Measurements from ENCODE around the gene KLF11.

Gene KLF11

DNA sequence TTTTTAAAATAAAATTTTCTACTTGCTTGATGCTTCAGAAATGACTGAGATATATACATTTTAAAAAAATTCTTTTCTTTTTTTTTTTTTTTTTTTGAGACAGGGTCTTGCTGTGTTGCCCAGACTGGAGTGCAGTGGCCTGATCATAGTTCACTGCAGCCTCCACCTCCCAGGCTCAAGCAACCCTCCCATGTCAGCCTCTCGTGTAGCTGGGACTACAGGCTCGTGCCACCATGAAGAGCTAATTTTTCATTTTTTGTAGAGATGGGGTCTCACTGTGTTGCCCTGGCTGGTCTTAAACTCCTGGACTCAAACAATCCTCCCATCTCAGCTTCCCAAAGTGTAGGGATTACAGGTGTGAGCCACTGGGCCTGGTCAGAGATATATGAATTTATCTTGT lies 24.0 kb downstream of the KLF11 start:
- ATAC-seq (ENCODE audit: low read depth), result no peak
- Mint-ChIP-seq H3K9me3 (peaks cover 4% of the 10 kb centered on the region), H3K27me3 (no peaks in the 10 kb centered on the region), H3K27ac (no peak overlapping the region), H3K36me3 (peaks cover 2% of the 10 kb centered on the region), H3K4me3 (no peak overlapping the region), H3K4me1 (peaks cover under 1% of the 10 kb centered on the region)
- no peak for DNase-seq (ENCODE audit: low spot score in 2 of 2)

DNA sequence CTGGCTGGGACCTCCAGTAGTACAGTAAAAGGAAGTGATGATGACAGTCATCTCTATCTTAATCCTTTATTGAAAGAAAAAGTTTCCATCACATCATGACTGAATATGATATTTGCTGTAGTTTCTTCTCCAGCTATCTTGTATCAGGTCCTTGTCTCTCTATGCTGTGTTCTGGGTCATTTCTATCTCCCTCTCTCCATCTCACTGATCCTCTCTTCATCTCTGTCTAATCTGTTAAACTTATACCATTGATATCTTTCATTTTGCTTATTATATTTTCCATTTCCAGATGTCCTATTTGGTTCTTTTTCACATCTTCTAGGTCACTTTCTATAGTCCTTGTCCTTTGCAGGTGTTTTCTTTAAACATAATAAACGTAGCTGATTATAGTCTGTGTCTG lies 24.5 kb downstream of the KLF11 start:
- Mint-ChIP-seq H3K4me1 (peaks cover 5% of the 10 kb centered on the region), H3K27ac (no peak overlapping the region), H3K27me3 (peaks cover 3% of the 10 kb centered on the region), H3K4me3 (no peak overlapping the region), H3K36me3 (peaks cover 2% of the 10 kb centered on the region), H3K9me3 (peaks cover 4% of the 10 kb centered on the region)
- no peak for ATAC-seq (ENCODE audit: low read depth)
- DNase-seq (ENCODE audit: low spot score in 2 of 2), result no peak

DNA sequence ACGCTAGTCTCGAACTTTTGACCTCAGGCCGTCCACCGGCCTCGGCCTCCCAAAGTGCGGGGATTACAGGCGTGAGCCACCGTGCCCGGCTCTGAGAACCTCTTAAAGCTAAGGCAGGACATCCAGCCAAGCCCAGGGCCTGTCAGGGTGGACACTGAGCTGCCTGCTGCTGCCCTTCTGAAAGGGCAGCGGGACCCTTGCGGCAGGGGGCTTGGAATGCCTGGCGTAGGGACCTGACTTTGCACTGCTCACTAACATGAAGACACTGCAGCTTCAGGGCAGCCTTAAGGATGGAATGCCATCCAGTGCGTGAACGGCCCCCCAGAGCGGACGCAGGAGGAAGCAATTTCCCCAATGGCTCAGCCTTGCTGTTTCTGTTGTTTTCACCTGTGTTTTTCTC lies 27.8 kb downstream of the KLF11 start:
- no peak overlapping the region for H3K4me3 Mint-ChIP-seq
- no peak for ATAC-seq (ENCODE audit: low read depth)
- peaks cover 4% of the 10 kb centered on the region for H3K9me3 Mint-ChIP-seq
- peaks cover 5% of the 10 kb centered on the region for H3K4me1 Mint-ChIP-seq
- no peak overlapping the region for H3K27ac Mint-ChIP-seq
- H3K36me3 Mint-ChIP-seq, result peaks cover 2% of the 10 kb centered on the region
- peaks cover 11% of the 10 kb centered on the region for H3K27me3 Mint-ChIP-seq
- DNase-seq (ENCODE audit: low spot score in 2 of 2), result no peak

DNA sequence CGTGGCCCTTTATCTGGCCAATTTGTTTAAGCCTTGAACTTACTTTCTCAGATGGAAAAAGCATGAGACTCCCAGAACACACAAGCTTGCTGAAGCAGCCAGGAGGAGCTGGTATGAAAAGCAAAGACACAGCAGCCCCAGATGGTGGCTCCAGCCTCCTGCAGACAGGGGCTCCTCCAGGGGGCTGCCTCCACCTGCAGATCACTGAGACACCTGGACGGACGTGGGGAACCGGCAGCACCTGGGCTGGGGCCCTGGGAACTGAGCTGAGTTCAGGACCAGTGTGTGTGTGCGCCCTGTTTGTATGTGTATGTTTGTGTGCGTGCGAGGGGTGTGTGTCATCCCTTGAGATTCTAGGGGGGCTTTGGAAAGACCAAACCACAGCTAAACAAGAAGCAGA lies 28.2 kb downstream of the KLF11 start:
- ATAC-seq (ENCODE audit: low read depth), result no peak
- Mint-ChIP-seq H3K27me3 (peaks cover 15% of the 10 kb centered on the region), H3K4me1 (peaks cover 5% of the 10 kb centered on the region), H3K27ac (no peak overlapping the region), H3K36me3 (peaks cover 2% of the 10 kb centered on the region), H3K9me3 (peaks cover 4% of the 10 kb centered on the region), H3K4me3 (no peak overlapping the region)
- DNase-seq (ENCODE audit: low spot score in 2 of 2), result no peak

DNA sequence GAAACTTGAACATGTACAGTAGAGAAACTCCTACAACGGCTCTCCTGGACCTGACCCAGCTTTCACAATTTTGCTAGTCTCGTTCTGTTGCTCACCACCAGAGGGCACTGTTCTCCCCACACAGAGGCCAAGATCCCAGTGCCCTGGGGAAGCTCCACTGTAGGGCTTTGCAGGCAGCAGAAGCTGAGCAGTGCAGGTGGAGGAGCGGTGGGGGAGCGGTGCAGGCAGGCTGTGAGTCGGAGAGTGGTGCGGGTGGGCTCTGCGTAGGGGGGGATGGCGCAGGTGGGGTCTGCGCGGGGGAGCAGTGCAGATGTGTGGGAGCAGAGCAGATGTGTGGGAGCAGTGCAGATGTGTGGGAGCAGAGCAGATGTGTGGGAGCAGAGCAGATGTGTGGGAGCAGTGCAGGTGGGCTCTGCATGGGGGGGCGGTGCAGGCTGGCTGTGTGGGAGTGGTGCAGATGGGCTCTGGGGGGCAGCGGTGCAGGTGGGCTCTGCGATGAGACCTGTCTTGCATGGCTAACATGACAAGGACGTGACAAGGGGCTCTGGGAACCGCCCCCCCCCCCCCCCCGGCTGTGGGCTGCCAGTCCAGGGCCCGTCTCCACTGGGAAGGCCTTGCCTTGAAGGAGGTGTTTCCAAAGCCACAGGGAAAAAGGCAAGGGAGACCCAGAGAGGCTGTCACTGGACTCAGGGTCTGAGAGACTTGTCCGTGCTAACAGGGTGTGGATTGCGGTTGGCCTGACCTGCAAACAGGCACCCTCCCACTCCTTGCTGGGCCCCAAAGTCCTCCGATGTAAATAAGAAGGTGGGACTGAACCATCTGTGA lies 29.5 kb downstream of the KLF11 start:
- peaks cover 21% of the 10 kb centered on the region for H3K27me3 Mint-ChIP-seq
- no peak overlapping the region for H3K4me3 Mint-ChIP-seq
- H3K27ac Mint-ChIP-seq, result no peak overlapping the region
- H3K9me3 Mint-ChIP-seq, result peaks cover 4% of the 10 kb centered on the region
- ATAC-seq (ENCODE audit: low read depth) (peak; percentile 92), DNase-seq (ENCODE audit: low spot score in 2 of 2) (peak; percentile 66 to 83)
- peaks cover 5% of the 10 kb centered on the region for H3K4me1 Mint-ChIP-seq
- peaks cover 1% of the 10 kb centered on the region for H3K36me3 Mint-ChIP-seq

DNA sequence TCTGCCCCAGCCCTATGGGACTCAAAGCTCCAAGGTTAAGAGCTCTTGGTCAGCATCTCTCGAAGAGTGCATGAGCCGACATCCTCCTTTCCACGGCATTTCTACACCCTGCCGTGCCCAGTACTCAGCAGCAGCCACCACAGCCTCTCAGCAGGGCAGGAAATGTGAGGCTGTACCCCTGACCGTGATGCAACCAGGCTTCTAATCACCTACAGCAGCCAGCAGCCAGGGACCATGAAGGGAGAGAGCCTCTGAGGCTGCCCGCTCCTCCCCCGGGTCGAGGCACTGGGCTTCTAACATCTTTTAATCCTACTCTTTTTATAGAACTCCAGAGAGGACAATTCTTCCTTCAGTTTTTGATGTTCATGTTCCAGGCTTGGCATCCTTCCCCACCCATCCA lies 30.4 kb downstream of the KLF11 start:
- Mint-ChIP-seq H3K27ac (no peak overlapping the region), H3K4me3 (no peak overlapping the region), H3K36me3 (no peaks in the 10 kb centered on the region), H3K9me3 (no peaks in the 10 kb centered on the region), H3K27me3 (peaks cover 29% of the 10 kb centered on the region), H3K4me1 (peaks cover 5% of the 10 kb centered on the region)
- no peak for ATAC-seq (ENCODE audit: low read depth)
- DNase-seq (ENCODE audit: low spot score in 2 of 2), result no peak

DNA sequence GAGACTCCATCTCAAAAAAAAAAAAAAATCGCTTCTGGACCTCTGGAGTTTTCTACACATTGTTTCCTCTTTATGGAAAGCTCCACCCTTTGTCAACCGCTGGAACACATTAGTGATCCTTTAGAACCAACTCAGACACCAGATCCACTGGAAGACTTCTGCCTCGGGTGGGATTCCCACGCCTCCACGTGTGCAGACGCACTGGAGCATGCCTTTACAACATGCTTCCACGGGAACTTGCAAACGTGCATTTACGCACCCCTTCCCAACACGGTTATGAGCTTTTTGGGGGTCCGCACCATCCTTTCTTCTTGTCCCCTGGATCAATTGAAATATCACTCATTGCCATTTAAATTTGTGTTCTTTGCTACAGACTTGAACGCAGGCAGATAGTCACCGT lies 31.8 kb downstream of the KLF11 start:
- Mint-ChIP-seq H3K4me1 (peaks cover 7% of the 10 kb centered on the region), H3K36me3 (no peaks in the 10 kb centered on the region), H3K27me3 (peaks cover 31% of the 10 kb centered on the region), H3K27ac (no peak overlapping the region), H3K4me3 (no peak overlapping the region), H3K9me3 (no peaks in the 10 kb centered on the region)
- DNase-seq (ENCODE audit: low spot score in 2 of 2), result no peak
- no peak for ATAC-seq (ENCODE audit: low read depth)

DNA sequence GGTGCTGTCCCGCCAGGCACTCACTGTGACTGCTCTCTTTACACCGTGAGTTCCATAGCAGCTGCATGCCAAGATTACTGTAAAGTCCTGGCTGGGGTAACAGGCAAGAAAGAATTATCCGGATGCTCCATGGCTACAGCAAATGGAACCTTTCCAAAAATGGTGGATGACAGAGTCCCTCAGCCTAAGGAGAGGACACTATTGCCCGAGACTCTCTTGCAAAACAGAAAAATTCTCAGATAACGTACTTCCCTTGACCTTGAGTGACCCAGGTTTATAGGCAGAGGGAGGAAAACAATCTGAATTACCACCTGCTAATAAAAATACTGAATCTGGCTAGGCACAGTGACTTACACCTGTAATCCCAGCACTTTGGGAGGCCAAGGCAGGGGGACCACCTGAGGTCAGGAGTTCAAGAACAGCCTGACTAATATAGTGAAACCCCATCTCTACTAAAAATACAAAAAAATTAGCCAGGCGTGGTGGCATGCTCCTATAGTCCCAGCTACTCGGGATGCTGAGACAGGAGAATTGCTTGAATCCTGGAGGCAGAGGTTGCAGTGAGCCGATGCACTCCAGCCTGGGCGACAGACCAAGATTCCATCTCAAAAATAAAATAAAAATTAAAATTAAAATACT lies 32.3 kb downstream of the KLF11 start:
- DNase-seq (ENCODE audit: low spot score in 2 of 2) (no peak), ATAC-seq (ENCODE audit: low read depth) (no peak)
- H3K4me3 Mint-ChIP-seq, result no peak overlapping the region
- H3K27me3 Mint-ChIP-seq, result peaks cover 31% of the 10 kb centered on the region
- H3K36me3 Mint-ChIP-seq, result no peaks in the 10 kb centered on the region
- H3K9me3 Mint-ChIP-seq, result no peaks in the 10 kb centered on the region
- peaks cover 7% of the 10 kb centered on the region for H3K4me1 Mint-ChIP-seq
- H3K27ac Mint-ChIP-seq, result no peak overlapping the region

DNA sequence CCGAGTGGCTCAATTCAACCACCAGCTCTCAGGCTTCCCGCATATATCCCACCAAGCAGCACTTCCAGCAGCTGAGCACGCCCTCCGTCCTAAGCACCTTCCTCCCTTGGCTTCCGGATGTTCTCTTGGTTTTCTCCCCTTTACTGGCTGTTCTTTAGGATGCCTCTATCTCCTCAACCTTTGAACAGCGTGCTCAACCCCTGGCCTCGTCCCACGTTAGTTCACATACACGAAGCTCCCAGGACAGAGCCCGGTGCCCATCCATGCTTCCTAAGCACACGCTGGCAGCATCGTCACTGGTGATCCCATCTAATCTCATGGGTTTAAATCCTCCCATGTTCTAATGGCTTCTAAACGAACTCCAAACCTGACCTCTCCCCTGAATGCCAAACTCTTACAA lies 33.2 kb downstream of the KLF11 start:
- H3K9me3 Mint-ChIP-seq, result no peaks in the 10 kb centered on the region
- H3K27me3 Mint-ChIP-seq, result peaks cover 31% of the 10 kb centered on the region
- H3K36me3 Mint-ChIP-seq, result no peaks in the 10 kb centered on the region
- no peak for DNase-seq (ENCODE audit: low spot score in 2 of 2)
- no peak overlapping the region for H3K4me3 Mint-ChIP-seq
- no peak overlapping the region for H3K27ac Mint-ChIP-seq
- ATAC-seq (ENCODE audit: low read depth), result no peak
- peaks cover 10% of the 10 kb centered on the region for H3K4me1 Mint-ChIP-seq

DNA sequence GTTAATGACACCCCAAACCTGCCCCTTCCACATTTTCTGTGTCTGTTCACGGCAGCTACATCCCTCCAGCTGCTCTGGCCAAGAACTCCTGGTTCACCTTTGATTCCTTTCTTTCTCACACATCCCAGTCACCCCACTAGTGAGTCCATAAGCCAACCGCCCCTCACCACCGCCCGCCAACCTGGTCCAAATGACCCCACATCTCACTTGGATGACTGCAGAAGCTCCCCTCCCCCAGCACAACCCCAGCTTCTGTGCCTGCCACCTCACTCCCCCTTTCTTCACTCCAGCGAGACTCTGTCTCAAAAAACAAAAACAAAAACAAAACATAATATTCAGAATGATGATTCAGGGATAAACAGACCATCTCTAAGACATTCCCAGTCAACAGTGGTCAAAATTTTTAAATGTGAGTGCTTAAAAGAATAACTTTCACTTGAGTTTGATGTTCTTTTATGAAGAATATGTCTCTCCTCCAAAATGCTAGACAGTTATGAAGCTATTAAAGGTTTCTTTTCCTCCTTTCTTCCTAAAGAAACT lies 33.7 kb downstream of the KLF11 start:
- peaks cover 33% of the 10 kb centered on the region for H3K27me3 Mint-ChIP-seq
- H3K36me3 Mint-ChIP-seq, result no peaks in the 10 kb centered on the region

DNA sequence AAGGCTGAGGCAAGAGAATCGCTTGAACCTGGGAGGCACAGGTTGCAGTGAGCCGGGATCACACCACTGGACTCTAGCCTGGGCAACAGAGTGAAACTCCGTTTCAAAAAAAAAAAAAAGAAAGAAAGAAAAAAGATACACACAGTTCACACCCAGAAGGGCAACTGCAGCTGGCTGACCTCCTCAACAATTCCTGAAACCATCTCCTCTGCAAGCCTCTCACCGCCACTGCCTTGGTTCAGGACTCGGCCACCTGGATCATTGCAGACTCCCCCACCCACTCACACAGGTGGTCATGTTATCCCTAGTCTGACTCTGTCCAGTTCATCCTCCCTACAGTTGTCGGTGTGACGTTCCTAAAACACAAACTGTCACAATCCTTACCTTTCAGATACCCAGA lies 34.7 kb downstream of the KLF11 start:
- no peak for DNase-seq (ENCODE audit: low spot score in 2 of 2)
- H3K9me3 Mint-ChIP-seq, result no peaks in the 10 kb centered on the region
- H3K27me3 Mint-ChIP-seq, result peaks cover 30% of the 10 kb centered on the region
- no peak overlapping the region for H3K27ac Mint-ChIP-seq
- peaks cover 5% of the 10 kb centered on the region for H3K4me1 Mint-ChIP-seq
- H3K36me3 Mint-ChIP-seq, result no peaks in the 10 kb centered on the region
- no peak for ATAC-seq (ENCODE audit: low read depth)
- H3K4me3 Mint-ChIP-seq, result no peak overlapping the region

More for the DNA sequence above, 33.7 kb downstream of the KLF11 start:
- H3K27ac Mint-ChIP-seq, result no peak overlapping the region
- H3K4me3 Mint-ChIP-seq, result no peak overlapping the region
- ATAC-seq (ENCODE audit: low read depth) (no peak), DNase-seq (ENCODE audit: low spot score in 2 of 2) (no peak)
- H3K9me3 Mint-ChIP-seq, result no peaks in the 10 kb centered on the region
- H3K4me1 Mint-ChIP-seq, result peaks cover 10% of the 10 kb centered on the region

DNA sequence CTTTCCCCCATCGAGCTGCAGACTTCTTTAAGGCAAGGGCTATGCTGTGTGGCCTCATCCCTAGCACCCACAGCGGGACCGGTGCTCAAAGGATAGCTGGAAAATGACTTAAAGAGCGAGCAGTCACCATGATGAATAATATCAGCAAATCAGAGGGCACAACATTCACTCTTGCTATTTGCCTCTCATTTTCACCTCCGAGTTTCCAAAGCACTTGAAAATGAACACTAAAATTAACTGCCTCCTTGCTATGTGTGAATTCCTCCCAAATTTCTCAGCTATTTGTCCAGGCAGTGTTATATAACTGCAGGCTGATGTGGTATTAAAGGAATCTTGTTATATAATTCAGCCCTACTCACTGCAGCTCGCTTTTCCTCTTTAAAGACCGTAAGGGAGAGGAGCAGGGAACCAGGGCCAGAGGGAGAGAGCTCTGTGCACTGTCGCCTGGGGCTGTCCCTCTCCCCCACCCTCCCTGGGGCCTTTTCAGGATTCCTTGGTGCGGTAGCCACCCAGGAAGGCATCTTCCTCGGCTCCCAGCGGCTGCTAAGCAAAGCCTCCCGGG lies 35.4 kb downstream of the KLF11 start:
- Mint-ChIP-seq H3K4me1 (peaks cover 11% of the 10 kb centered on the region), H3K4me3 (peak overlapping the region; percentile 78), H3K27ac (peak overlapping the region; percentile 49), H3K36me3 (no peaks in the 10 kb centered on the region), H3K9me3 (no peaks in the 10 kb centered on the region), H3K27me3 (peaks cover 36% of the 10 kb centered on the region)
- ATAC-seq (ENCODE audit: low read depth) (no peak), DNase-seq (ENCODE audit: low spot score in 2 of 2) (no peak)

DNA sequence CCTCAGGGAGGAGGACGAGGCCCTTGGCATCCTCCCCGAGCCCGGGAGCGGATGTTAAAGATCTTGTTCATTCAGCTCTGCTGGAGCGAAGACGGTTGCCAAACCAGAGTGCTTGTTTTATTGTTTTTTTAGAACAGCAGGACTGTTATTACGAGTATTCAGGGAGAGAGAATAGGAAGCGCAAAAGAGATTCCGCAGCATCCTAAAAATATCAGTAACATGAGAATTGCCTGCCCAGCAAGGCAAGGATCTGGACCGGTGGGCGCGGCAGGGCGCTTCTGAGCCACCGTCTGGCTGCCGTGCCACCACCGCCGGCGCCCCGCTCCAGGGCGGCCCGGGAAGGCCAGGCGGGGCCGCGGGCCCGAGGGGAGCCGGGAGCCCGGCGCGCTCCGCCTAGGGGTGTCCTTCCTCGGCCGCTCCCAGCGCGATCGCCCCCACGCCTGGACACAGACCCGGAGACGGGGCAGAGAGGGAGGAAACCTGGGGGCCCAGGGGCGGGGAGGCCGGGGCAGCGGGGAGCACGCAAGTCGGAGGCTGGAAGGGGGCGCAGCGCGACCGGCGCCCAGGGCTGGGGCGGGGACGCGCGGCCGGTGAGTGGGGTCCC lies 36.0 kb downstream of the KLF11 start:
- H3K27ac Mint-ChIP-seq, result peak overlapping the region; percentile 49
- peaks cover 11% of the 10 kb centered on the region for H3K4me1 Mint-ChIP-seq
- DNase-seq (ENCODE audit: low spot score in 2 of 2) (peak in 1 of 2 donors; percentile 52), ATAC-seq (ENCODE audit: low read depth) (peak; percentile 45)
- no peaks in the 10 kb centered on the region for H3K9me3 Mint-ChIP-seq
- no peaks in the 10 kb centered on the region for H3K36me3 Mint-ChIP-seq
- H3K27me3 Mint-ChIP-seq, result peaks cover 34% of the 10 kb centered on the region
- H3K4me3 Mint-ChIP-seq, result peak overlapping the region; percentile 78
